Measurements from ENCODE around the gene CREB5.

The CREB5 gene

DNA sequence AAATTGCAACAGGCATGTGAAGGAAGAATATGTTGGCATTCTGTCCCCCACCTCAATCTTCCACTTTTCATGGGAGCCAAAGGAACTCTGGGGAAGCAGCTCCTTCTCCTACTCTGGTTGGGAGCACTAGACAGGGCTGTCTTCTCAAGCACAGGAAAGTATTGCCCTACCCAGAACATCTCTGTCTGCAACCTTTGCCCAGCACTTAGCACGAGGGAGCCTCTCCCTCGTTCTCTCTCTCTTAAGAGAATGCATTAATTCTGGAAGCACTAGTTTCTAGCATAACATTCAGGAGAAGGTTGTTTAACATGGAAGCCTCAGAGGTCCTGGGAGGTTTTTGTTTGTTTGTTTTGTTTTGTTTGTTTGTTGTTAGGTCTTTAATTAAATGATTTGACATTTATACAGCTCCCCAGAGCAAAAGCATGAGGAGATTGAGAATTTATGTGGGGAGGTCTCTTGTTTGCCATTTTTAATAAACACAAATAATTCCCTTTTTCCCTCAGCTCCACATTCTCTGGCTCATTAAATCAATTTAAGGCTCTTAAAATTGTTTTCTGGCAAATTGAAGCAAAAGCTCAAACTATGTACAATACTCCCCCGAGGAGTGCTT lies 305.2 kb downstream of the CREB5 start:
- no peak for ATAC-seq (ENCODE audit: insufficient read depth, low read depth)
- no peak for TF ChIP-seq EZH2 (IDR thresholded peaks at IDR 0.05; ENCODE audit: borderline replicate concordance, low read depth, low read length, severe bottlenecking)
- TF ChIP-seq, protein P1, sequence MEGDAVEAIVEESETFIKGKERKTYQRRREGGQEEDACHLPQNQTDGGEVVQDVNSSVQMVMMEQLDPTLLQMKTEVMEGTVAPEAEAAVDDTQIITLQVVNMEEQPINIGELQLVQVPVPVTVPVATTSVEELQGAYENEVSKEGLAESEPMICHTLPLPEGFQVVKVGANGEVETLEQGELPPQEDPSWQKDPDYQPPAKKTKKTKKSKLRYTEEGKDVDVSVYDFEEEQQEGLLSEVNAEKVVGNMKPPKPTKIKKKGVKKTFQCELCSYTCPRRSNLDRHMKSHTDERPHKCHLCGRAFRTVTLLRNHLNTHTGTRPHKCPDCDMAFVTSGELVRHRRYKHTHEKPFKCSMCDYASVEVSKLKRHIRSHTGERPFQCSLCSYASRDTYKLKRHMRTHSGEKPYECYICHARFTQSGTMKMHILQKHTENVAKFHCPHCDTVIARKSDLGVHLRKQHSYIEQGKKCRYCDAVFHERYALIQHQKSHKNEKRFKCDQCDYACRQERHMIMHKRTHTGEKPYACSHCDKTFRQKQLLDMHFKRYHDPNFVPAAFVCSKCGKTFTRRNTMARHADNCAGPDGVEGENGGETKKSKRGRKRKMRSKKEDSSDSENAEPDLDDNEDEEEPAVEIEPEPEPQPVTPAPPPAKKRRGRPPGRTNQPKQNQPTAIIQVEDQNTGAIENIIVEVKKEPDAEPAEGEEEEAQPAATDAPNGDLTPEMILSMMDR (IDR thresholded peaks at IDR 0.05; ENCODE audit: borderline replicate concordance, extremely low read depth, low read length, poor library complexity, severe bottlenecking): no peak
- H3K27ac ChIP-seq (ENCODE audit: low read length): no peak overlapping the region
- no peak overlapping the region for H3K9ac ChIP-seq (ENCODE audit: low read depth, low read length)
- H3K9me3 ChIP-seq (ENCODE audit: insufficient read depth, low read length, severe bottlenecking): no peaks in the 10 kb centered on the region
- H2AFZ ChIP-seq (ENCODE audit: low read depth, low read length): no peak overlapping the region
- H3K36me3 ChIP-seq (ENCODE audit: insufficient read depth, low read length): no peaks in the 10 kb centered on the region
- DNase-seq: no peak
- H4K20me1 ChIP-seq (ENCODE audit: insufficient read depth, low read length): no peaks in the 10 kb centered on the region
- H3K4me3 ChIP-seq (ENCODE audit: low read depth in 1 of 2, low read length in 2 of 2): no peak overlapping the region
- H3K79me2 ChIP-seq (ENCODE audit: insufficient read depth, low read length): no peaks in the 10 kb centered on the region
- H3K4me2 ChIP-seq (ENCODE audit: insufficient read depth, low read length): no peak overlapping the region
- no peaks in the 10 kb centered on the region for H3K4me1 ChIP-seq (ENCODE audit: insufficient read depth, low read length)
- H3K27me3 ChIP-seq (ENCODE audit: insufficient read depth, low read length, poor library complexity): peaks cover 17% of the 10 kb centered on the region

- Histone ChIP-seq H3K27me3 (ENCODE audit: insufficient read depth, low read length, poor library complexity) (peaks cover 21% of the 10 kb centered on the region), H3K9ac (ENCODE audit: low read depth, low read length) (no peak overlapping the region), H3K4me1 (ENCODE audit: insufficient read depth, low read length) (no peaks in the 10 kb centered on the region), H4K20me1 (ENCODE audit: insufficient read depth, low read length) (no peaks in the 10 kb centered on the region), H2AFZ (ENCODE audit: low read depth, low read length) (no peak overlapping the region), H3K36me3 (ENCODE audit: insufficient read depth, low read length) (no peaks in the 10 kb centered on the region), H3K4me2 (ENCODE audit: insufficient read depth, low read length) (no peak overlapping the region), H3K27ac (ENCODE audit: low read length) (no peak overlapping the region), H3K4me3 (ENCODE audit: low read depth in 1 of 2, low read length in 2 of 2) (no peak overlapping the region), H3K79me2 (ENCODE audit: insufficient read depth, low read length) (no peaks in the 10 kb centered on the region), H3K9me3 (ENCODE audit: insufficient read depth, low read length, severe bottlenecking) (no peaks in the 10 kb centered on the region)
- no peak for ATAC-seq (ENCODE audit: insufficient read depth, low read depth)
- DNase-seq: no peak
- no peak for TF ChIP-seq EZH2 (IDR thresholded peaks at IDR 0.05; ENCODE audit: borderline replicate concordance, low read depth, low read length, severe bottlenecking)
- TF ChIP-seq, protein P1 (IDR thresholded peaks at IDR 0.05; ENCODE audit: borderline replicate concordance, extremely low read depth, low read length, poor library complexity, severe bottlenecking): no peak
Observed at GRCh38 chr7:28718055-28718481, 305.8 kb downstream of the CREB5 start.

- ATAC-seq (ENCODE audit: insufficient read depth, low read depth) (no peak), DNase-seq (no peak)
- Histone ChIP-seq H3K27ac (ENCODE audit: low read length) (no peak overlapping the region), H3K4me3 (ENCODE audit: low read depth in 1 of 2, low read length in 2 of 2) (no peak overlapping the region), H3K9ac (ENCODE audit: low read depth, low read length) (no peak overlapping the region), H2AFZ (ENCODE audit: low read depth, low read length) (no peak overlapping the region), H3K4me2 (ENCODE audit: insufficient read depth, low read length) (no peak overlapping the region), H3K79me2 (ENCODE audit: insufficient read depth, low read length) (no peaks in the 10 kb centered on the region), H3K4me1 (ENCODE audit: insufficient read depth, low read length) (no peaks in the 10 kb centered on the region), H3K9me3 (ENCODE audit: insufficient read depth, low read length, severe bottlenecking) (no peaks in the 10 kb centered on the region), H3K36me3 (ENCODE audit: insufficient read depth, low read length) (no peaks in the 10 kb centered on the region), H3K27me3 (ENCODE audit: insufficient read depth, low read length, poor library complexity) (peaks cover 22% of the 10 kb centered on the region), H4K20me1 (ENCODE audit: insufficient read depth, low read length) (no peaks in the 10 kb centered on the region)
- TF ChIP-seq, protein P1 (IDR thresholded peaks at IDR 0.05; ENCODE audit: borderline replicate concordance, extremely low read depth, low read length, poor library complexity, severe bottlenecking): no peak
- no peak for TF ChIP-seq EZH2 (IDR thresholded peaks at IDR 0.05; ENCODE audit: borderline replicate concordance, low read depth, low read length, severe bottlenecking)
Observed at GRCh38 chr7:28718545-28718944, 306.2 kb downstream of the CREB5 start.

Measured in DND-41 (cell line).